Stimulated activated CD4-positive, alpha-beta T cell treated with anti-CD3 and anti-CD28 coated beads, Interleukin-1b, Interleukin-23, amount 100 ng/mL, for 48 hours (primary cell): Measurements from ENCODE around the gene P2RY2.
A peak's percentile ranks its signal among the peaks of the same experiment; 100 is the strongest.

ENCODE experiments used
- DNase-seq: peaks from one replicate; pipeline ENCODE4 v3.0.0-alpha.2; 2020

The P2RY2 gene

GRCh38 chr11:73218106-73218829 is at the start of gene P2RY2:
P2RY2 (plus strand) TSS chr11:73218281; CDS start chr11:73234160, 15,879 bp downstream.
- peak; percentile 35 for DNase-seq

GRCh38 chr11:73168925-73169579 is 49.0 kb upstream of the P2RY2 start:
- DNase-seq: no peak

GRCh38 chr11:73170140-73170539 is 47.9 kb upstream of the P2RY2 start:
- DNase-seq: no peak

- no peak for DNase-seq
Measured at GRCh38 chr11:73171436-73172161, 46.5 kb upstream of the P2RY2 start.

GRCh38 chr11:73172992-73173656 is 45.0 kb upstream of the P2RY2 start:
- no peak for DNase-seq

- no peak for DNase-seq
Measured at GRCh38 chr11:73173755-73174494, 44.2 kb upstream of the P2RY2 start.

GRCh38 chr11:73174495-73174791 is 43.6 kb upstream of the P2RY2 start:
- no peak for DNase-seq

- DNase-seq: no peak
Measured at GRCh38 chr11:73175551-73176144, 42.4 kb upstream of the P2RY2 start.

- DNase-seq: no peak
Measured at GRCh38 chr11:73176145-73176873, 41.8 kb upstream of the P2RY2 start.

GRCh38 chr11:73176874-73177155 is 41.3 kb upstream of the P2RY2 start:
- DNase-seq: no peak

GRCh38 chr11:73177380-73177777 is 40.7 kb upstream of the P2RY2 start:
- no peak for DNase-seq

- DNase-seq: peak; percentile 80
Measured at GRCh38 chr11:73177778-73178539, 40.1 kb upstream of the P2RY2 start.

- no peak for DNase-seq
Measured at GRCh38 chr11:73178681-73179080, 39.4 kb upstream of the P2RY2 start.

GRCh38 chr11:73182824-73183321 is 35.2 kb upstream of the P2RY2 start:
- DNase-seq: no peak

GRCh38 chr11:73184953-73185671 is 33.0 kb upstream of the P2RY2 start:
- peak; percentile 59 for DNase-seq

GRCh38 chr11:73185680-73186293 is 32.3 kb upstream of the P2RY2 start:
- DNase-seq: no peak

GRCh38 chr11:73186294-73186850 is 31.7 kb upstream of the P2RY2 start:
- no peak for DNase-seq

- DNase-seq: no peak
Measured at GRCh38 chr11:73186886-73187285, 31.2 kb upstream of the P2RY2 start.

GRCh38 chr11:73187854-73188253 is 30.2 kb upstream of the P2RY2 start:
- no peak for DNase-seq
